ENCODE results near the gene CRACDL.
"Not testable (repeated sequence)": the region's sequence is repeated elsewhere in the genome, so short reads cannot be mapped to it uniquely, and the experiment has no call there.

CRACDL gene

DNA sequence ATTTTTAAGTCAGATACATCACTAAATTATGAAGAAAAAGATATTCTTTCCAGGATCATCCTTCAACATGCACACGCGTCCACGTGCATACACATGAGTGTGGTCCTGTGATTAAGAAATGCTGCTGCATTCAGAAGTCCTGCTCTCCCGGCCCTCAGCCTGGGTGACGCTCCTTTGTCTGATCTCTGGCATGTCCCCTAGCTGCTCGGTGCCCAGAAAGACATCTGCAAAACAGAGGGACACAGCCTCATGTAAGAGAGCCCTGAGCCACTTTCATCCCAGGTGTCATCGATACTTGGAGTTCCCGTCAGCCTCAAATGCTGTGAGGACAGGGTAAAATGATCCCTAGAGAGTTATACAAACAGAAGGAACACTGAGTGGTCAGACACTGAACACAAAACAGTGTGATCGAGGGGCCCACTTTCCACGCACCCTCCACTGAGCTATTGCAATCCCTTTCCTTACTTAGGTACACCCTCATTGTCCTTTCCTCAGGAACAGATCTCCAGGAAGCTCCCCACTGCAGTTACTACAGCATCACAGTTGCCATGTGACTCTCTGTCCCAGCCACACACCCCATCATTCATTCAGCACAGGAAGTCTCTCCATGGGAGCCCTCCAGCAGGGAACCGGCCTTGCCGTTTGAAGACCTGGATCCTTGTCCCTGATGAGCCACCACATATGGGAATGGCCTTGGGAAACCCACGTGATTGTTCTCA, 32.1 kb downstream of the CRACDL start:
- DNase-seq: no peak

DNA sequence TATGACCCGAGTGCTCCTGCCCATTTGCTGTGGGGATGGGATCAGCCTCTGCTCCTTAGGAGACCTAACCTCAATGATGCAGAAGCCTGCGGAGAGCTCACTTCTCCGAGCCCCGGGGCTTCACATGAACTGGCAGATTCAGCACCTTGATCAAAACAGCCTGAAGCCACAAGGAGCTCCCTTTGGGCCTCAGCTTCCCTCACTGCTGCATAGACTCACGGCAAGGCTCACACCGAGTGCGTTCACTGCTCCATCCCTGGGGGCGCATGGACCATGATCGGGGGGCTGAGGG, 33.0 kb downstream of the CRACDL start:
- DNase-seq: no peak

GRCh38 chr2:98902209-98903063, 33.6 kb downstream of the CRACDL start:
- no peak for DNase-seq

- DNase-seq: no peak
These were observed 34.3 kb downstream of the CRACDL start for GRCh38 chr2:98901702-98902101.

GRCh38 chr2:98901291-98901690, 34.7 kb downstream of the CRACDL start:
- DNase-seq: no peak

DNA sequence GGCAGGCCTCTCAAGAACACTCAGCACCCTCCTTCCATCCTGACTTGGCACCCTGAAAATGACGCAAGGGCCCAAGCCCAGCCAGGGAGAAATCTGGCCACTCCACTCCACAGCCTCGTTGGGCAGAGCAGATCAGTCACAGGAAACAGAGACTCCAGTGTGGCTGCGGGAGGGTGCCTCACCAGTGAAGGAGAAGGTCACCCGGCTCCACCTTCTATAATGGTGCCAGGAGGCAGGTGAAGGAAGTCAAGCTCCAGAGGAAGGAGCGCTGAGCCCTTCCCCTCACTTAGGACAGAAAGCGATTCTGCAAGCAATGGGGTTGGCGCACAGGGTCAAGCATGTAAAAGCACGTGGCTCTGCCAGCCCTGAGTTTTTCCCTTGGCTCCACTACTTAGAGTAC, 35.3 kb downstream of the CRACDL start:
- DNase-seq: no peak

GRCh38 chr2:98899703-98900078, 36.3 kb downstream of the CRACDL start:
- DNase-seq: not testable (repeated sequence)

- no peak for DNase-seq
These were observed 36.9 kb downstream of the CRACDL start for GRCh38 chr2:98899041-98899702.

DNA sequence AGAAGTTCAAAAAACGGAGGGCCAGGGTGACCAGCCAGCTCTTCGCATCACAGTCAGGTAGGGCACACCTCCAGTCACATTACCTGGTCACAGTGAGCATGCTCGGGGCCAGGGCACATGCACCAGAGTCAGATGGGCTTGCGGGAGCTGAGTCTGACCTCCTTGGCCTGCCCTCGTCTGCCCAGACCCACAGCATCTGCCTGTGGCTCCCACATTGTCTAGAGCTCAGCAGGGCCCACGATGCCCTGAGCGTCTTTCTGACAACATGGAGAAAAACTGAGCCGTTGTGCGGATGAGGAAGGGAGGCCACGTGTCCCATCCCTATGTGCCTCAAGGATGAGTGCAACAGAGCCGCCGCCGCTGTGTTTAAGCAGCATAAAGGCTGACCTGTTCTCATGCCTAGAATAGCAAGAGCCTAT, 37.6 kb downstream of the CRACDL start:
- DNase-seq: no peak

DNA sequence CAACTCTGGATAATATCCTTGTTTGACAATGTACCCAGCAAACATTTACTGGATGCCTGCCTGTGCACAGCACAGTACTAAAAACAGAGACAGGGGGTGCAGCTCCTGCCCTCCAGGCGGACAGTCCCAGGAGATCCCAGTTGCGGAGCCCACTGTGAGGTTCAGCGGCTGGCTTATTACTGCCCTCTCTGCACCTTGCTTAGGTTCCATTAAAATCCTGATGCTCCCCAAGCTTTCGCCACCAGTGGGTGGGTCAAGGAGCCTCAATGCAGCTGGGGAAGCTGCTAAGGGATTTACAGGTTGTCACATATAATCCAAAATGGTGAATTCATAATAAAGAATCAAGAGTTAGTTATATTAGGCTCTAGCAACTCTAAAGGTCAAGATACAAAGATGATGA, 38.3 kb downstream of the CRACDL start:
- DNase-seq: no peak

GRCh38 chr2:98896944-98897343, 39.1 kb downstream of the CRACDL start:
- no peak for DNase-seq

- DNase-seq: no peak
These were observed 39.6 kb downstream of the CRACDL start for GRCh38 chr2:98896416-98896815.

GRCh38 chr2:98895901-98896300, 40.1 kb downstream of the CRACDL start:
- no peak for DNase-seq

DNA sequence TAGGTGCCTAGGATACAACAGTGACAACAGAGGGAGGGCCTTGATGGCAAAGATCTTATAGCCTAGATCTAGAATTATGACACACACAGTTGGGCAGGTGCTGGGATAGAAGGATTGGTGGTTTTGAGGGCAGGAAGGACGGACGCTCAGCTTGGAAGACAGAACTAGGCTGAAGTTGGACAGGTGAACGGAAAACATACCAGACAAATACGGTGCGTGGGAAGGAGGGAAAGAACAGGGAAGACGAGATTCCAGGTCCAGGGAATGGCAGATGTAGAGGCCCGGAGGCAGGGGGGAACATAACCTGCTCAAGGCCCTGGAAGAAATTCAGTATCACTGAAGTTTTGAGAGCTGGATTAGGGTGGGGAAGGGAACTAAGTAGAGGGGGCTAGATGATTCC, 40.8 kb downstream of the CRACDL start:
- no peak for DNase-seq

- no peak for DNase-seq
These were observed 41.6 kb downstream of the CRACDL start for GRCh38 chr2:98894331-98895000.

- no peak for DNase-seq
These were observed 42.1 kb downstream of the CRACDL start for GRCh38 chr2:98893911-98894321.

DNA sequence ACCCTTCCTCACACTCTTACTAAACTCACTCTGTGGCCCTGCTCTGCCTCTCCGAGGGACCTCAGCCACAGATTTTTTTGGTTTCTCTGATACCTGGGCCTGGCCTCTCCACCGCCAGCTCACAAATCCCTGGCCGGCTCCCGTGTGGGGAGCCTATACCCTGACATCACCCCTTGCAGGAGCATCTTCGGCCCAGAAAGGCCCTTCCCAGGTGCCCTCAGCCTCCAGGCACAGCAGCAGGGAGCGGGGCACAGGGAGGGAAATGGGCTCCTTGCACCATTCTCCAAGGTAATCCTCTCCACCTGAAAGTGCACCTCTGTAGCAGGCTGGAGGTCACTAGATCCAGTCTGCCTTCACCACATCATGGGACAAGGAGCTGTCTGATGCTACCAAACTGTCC, 43.2 kb downstream of the CRACDL start:
- no peak for DNase-seq

DNA sequence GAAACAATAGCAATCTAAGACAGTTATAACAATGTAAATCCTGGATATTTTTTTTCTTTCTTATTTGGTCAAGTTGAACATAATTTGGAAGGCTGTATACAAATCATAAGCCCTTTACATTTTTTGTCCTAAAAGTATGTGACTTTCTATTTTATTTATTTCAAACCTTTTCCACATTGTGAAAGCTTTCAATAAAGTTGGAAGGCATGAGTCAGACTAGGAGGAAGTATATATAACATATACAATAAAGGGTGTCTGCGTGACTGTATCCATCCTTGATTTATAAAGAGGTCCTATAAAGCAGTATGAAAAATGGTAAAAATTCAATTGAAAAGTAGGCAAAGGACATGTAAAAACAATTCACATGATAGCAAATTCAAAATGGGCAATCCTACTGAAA, 44.4 kb downstream of the CRACDL start:
- DNase-seq: no peak

DNA sequence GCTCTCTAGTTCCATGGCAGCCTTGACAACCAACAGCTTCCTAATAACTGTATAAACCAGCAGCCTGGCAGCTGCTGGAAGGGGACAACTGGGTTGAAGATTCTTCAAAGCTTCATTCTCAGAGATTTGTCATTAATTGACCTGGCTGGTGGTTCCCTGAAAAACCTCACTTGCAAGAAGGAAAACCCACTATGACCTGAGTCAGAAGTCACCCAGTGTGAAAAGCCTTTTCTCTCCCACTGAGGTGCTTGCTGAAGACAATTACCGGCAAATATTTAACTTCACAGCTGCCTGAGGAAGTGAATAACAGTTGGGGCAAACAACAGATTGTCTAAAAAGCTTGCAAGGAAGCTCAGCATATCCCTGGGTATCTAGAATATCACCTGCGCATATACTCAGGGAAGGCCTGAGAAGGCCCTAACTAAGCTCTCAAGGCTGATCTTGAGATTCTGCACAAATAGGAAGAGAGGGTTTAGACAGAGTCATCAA, 49.9 kb downstream of the CRACDL start:
- no peak for DNase-seq

- DNase-seq: no peak
These were observed 51.4 kb downstream of the CRACDL start for GRCh38 chr2:98884658-98885057.

- no peak for DNase-seq
These were observed 52.2 kb downstream of the CRACDL start for GRCh38 chr2:98883780-98884211.

DNA sequence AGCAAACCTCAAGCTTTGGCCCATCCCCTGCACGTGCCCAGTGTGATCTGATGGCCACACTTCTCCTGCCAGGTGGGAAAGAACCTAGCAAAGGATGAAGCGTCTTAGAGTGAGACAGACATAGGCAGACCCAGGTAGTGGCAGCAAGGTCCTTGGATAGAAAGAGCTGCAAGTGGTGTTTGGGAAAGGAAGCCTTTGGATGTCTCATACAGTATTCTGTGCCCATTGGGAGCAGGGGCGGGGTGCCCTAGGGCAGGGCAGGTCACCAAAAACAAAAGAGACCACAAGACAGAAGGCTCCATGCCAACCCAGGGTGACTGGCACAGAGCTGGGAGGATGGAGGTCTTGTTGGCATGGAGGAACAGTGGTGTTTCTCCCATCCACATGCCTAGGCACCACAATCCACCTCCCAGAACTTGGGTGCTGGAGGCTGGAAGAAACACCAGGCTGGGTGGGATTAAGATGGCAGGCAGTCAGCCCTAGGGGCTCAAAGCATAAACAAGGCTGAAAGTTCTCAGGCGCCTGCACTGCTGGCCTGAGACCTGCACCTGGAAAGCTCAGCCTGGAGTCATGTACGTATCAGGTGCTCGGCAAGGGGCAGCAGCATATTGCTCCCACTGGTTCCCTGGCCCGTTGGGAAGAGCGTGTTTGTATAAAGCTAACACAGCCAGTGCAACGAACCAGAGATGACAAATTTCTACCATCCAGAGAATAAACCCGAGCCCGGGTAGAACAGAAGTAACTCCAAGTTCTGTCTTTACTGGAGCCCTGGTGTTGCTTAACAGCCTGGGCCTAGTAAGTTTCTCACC, 52.9 kb downstream of the CRACDL start:
- DNase-seq: no peak

Data from activated CD4-positive, alpha-beta T cell treated with anti-CD3 and anti-CD28 coated beads, Interleukin-2, amount 50 U/mL, for 4 hours (primary cell).